HG03108 (cell line): Measurements from ENCODE around the gene GPR27.

Source experiments
- ATAC-seq: cut with Tn5 transposase; IDR thresholded peaks from one replicate; pipeline ENCODE4 v1.9.1; 2021; ENCODE audit warnings: moderate library complexity; ENCODE audit not compliant: unreplicated experiment

Gene GPR27

GRCh38 chr3:71753701-71754609 lies at the start of gene GPR27:
TSS of gene GPR27 (plus strand) at chr3:71753855. CDS start at chr3:71754050, 195 bp downstream.
- ATAC-seq, result no peak

- ATAC-seq, result no peak
Observed at GRCh38 chr3:71704915-71705314, 48.7 kb upstream of the GPR27 start.

- no peak for ATAC-seq
Observed at GRCh38 chr3:71705681-71706080, 48.0 kb upstream of the GPR27 start.

GRCh38 chr3:71707595-71707994 lies 46.1 kb upstream of the GPR27 start:
- no peak for ATAC-seq

GRCh38 chr3:71708476-71709105 lies 45.1 kb upstream of the GPR27 start:
- ATAC-seq, result no peak

GRCh38 chr3:71709908-71710511 lies 43.6 kb upstream of the GPR27 start:
- ATAC-seq, result no peak

GRCh38 chr3:71710906-71711494 lies 42.7 kb upstream of the GPR27 start:
- peak; percentile 49 for ATAC-seq

- ATAC-seq, result no peak
Observed at GRCh38 chr3:71713041-71713440, 40.6 kb upstream of the GPR27 start.

GRCh38 chr3:71714595-71714994 lies 39.1 kb upstream of the GPR27 start:
- no peak for ATAC-seq

GRCh38 chr3:71718072-71718471 lies 35.6 kb upstream of the GPR27 start:
- ATAC-seq, result no peak

GRCh38 chr3:71721002-71721401 lies 32.7 kb upstream of the GPR27 start:
- ATAC-seq, result no peak

- no peak for ATAC-seq
Observed at GRCh38 chr3:71721651-71722157, 32.0 kb upstream of the GPR27 start.

- ATAC-seq, result no peak
Observed at GRCh38 chr3:71722693-71723092, 31.0 kb upstream of the GPR27 start.

- ATAC-seq, result no peak
Observed at GRCh38 chr3:71723452-71724170, 30.0 kb upstream of the GPR27 start.

- ATAC-seq, result no peak
Observed at GRCh38 chr3:71724171-71724453, 29.5 kb upstream of the GPR27 start.

GRCh38 chr3:71724584-71725270 lies 28.9 kb upstream of the GPR27 start:
- no peak for ATAC-seq

GRCh38 chr3:71725271-71725991 lies 28.2 kb upstream of the GPR27 start, which contains the start of gene EIF4E3:
TSS of gene EIF4E3 (minus strand) at chr3:71725402. CDS start at chr3:71725367, 35 bp downstream.
- ATAC-seq, result no peak

GRCh38 chr3:71726146-71726545 lies 27.5 kb upstream of the GPR27 start:
- ATAC-seq, result no peak

- no peak for ATAC-seq
Observed at GRCh38 chr3:71728632-71729342, 24.9 kb upstream of the GPR27 start.
